ENCODE results near the gene MAB21L4.

The MAB21L4 gene

GRCh38 chr2:240909216-240909974, 13.4 kb upstream of the MAB21L4 start:
- no peak for DNase-seq

DNA sequence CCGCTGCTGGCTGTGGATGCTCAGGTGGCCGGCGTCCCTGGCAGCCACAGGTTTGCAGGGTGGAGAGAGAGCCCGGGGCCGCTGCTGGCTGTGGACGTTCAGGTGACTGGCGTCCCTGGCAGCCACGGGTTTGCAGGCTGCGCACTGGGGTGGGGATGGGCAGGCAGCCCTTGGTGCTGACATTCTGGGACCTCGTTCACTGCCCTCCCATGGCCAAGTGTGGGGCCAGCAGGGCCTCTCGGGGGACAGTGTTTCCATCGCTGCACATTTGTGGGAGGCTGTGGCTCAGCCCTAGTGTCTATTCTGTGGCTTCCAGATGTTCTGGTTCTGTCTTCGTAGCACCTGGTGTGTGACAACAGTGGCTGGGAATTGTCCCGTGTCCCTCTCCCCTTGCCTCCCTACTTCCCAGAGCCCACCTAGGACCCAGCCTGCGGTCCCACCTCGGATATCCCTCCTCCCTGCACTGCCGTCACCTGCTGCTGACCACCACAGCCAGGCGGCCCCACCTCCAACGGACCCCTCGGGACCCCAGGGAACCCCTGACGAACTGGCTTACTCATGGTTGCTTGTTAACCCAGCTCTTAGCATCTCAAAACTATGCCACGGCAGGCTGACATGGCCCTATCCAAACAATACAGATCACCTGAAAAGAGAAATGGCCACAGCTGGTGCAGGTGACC, 11.1 kb upstream of the MAB21L4 start:
- DNase-seq = no peak

DNA sequence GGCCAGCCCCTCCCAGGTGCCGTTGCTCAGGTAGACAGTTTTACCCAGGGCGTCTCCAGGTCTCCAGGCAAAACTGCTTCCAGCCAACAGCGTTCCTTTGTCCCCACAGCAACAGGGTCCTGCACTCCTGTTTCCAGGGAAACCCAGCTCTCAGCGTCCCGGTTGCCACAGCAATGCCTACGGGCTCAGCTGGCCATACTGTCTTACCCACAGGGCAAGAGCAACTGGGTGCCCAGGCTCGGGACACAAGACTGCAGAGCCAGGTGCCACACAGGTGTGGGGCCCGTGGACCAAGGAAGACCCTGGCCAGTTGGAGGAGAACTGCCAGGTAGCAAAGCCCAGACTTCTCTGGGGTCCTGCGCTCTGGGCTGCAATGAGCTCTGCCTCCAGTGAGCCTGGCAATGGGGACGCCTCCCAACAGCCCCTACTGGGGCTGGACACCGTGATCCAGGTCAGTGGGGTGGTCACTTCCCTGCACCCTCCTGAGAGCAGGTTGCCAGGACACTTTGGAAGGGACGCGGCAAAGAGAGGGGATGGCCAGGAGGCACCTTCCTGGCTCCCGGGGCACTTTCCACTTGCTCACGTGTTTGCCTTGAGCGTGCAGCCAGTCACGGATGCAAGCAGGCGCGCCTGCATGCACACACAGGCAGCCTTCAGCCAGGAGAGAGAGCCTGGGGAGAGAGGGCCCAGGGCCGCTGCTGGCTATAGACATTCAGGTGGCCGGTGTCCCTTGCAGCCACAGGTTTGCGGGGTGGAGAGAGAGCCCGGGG, 10.4 kb upstream of the MAB21L4 start, which contains the start of gene CROCC2:
Gene CROCC2, plus strand, starts transcription at position 196 of the 770 bp plus-strand sequence. Its CDS starts 178 bp downstream, at position 374.
- DNase-seq = no peak

- no peak for DNase-seq
Measured at GRCh38 chr2:240905176-240905781, 9.3 kb upstream of the MAB21L4 start.

DNA sequence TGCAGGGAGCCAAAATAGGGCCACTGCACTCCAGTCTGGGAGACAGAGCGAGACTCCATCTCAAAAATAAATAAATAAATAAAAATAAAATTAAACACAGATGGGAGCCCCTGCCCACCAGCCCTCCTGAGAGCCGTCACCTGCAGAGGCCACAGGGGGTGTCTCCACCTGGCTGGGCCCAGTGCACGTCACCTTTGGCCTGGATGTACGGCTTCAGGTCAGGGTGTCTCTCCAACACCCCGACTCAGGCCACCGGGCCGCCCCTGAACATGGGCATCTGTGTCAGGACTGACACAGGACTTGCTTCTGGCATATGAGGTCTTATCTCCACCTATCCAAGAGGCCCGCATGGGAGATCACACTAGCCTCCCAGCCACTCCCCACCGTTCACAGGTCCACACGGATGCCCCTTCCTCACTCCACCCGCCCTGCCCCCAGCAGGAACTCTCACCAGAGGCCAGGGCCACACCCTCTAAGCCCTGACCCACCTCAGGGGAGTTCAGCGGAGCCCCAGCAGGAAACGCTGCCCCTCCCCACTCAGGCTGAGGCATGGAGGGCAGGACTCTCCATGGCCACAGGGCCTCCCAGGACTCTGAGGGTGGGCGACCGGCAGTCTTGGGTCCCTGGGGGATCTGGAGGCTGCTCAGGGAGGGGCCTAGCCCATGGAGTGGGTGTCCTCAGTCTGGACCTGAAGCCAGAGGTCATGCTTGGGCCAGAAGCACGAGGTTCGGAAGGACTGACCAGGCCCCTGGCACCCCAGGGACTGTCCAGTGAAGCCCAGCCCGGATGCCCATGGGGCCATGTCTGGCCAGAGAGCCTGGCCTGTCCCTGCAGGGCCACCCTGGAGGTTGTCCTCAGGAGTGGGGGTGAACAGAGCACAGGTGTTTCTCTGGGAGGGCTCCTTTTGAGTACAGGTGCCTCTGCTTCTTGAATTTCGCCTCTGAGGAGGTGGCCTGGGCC, 8.5 kb upstream of the MAB21L4 start:
- no peak for DNase-seq

DNA sequence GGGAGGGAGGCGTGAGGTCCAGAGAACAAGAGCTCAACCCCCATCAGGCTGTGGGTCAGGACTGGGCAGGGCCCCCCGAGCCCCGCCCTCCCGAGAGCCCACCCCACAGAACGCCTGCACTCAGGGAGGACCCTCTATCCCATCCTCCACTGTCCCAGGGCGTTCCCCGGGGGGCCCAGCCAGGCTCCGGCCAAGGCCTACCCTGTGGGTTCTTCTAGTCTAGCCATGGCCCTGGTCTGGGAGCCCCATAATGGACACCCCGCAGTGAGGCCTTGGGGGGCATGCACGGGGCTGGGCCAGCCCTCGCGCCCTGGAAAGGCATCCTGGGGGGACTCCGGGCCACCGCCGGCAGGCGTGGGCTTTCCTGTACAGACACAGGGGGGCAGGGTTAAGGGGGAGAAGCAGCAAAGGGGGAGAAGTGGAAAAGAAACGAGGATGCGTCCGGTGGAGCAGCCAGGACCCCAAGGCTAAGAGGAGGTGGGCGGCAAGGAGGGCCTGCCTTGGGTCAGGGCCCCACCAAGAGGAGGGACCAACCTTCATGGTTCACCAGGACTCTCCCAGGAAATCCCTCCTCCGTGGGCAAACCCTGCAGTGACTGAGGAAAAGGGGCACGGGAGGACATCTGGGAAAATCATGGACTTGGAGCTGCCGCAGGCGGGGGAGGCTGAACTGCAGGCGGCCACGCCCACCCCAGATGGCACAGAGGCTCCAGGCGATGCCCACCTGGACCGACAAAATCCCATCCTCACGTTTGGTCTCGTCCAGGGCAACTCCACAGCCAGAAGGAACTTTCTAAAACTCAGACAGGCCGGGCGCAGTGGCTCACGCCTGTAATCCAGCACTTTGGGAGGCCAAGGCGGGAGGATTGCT, 7.5 kb upstream of the MAB21L4 start:
- no peak for DNase-seq

GRCh38 chr2:240902615-240903041, 6.7 kb upstream of the MAB21L4 start:
- DNase-seq = no peak

- no peak for DNase-seq
Measured at GRCh38 chr2:240901986-240902614, 6.1 kb upstream of the MAB21L4 start.

- DNase-seq = no peak
Measured at GRCh38 chr2:240900141-240900860, 4.3 kb upstream of the MAB21L4 start.

- no peak for DNase-seq
Measured at GRCh38 chr2:240899468-240899865, 3.5 kb upstream of the MAB21L4 start.

DNA sequence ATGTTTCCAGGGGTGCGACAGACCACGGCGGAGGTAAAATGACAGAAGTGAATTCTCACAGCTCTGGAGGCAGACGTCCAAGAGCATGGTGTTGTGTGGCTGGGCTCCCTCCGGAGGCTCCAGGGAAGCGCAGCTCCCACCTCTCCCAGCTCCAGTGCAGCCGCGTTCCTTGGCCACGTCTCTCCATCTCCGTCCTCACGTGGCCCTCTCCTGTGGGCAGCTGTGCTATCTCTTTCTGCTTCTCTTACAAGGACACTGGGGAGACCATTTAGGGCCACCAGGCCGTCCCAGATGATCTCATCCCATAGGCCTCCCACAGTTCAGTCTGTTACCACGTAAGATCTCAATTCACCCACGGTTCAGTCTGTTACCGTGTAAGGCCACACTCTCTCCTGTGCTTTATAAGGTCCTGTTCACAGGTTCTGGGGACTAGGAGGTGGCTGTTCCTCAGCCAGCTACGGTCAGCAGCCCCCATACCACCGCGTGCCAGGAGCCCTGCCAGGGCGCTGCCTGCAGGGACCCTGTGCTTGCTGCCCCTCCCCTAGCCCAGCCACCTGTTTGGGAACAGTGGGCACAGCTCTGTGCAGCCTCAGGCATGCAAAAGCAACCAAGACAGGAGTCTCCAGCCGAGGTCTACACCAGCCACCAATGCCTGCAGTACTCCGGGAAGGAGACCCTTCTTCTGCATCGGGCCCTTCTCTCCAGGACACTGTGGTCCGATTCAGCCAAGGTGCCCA, 2.9 kb upstream of the MAB21L4 start:
- no peak for DNase-seq

- no peak for DNase-seq
Measured at GRCh38 chr2:240898108-240898730, 2.3 kb upstream of the MAB21L4 start.

DNA sequence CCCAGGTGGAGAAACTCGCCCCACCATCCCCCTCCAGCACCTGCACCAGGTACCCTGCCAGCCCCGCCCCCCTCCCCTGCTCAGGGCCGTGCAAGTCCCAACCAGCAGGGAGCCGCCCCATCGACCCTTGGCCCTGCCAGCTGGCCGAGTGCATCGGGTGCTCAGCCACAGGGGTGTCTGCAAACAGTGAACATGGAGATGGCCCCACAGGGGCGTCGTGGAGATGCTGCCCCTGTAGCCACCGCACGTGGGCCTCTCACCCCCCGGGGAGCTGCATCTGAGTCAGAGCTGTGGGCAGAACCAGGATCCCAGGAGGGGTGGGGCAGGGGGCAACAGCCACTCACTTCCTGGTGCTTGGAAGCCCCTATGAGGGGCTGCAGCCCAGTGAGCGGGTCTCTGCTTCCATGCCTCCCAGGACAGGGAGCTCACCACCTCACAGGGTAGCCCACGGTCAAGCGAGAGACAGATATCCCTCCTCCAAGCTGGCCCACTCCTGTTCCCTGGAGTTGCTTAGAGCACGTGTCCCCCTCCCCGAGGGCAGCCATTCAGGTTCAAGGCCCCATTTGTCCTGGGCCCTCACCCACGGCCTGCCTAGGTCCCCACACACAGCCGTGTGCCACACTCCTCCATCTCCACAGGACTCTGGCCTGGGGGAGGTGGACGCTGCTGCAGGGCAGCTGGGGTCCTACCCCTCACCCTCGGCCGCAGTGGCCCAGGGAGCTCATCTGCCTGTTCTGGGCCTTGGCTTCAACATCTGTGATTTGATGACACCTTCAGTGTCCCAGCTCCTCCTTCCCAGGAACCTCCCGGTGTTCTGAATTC, 1.1 kb upstream of the MAB21L4 start:
- DNase-seq = no peak

- DNase-seq = no peak
Measured at GRCh38 chr2:240896394-240896793, 438 bp upstream of the MAB21L4 start.

GRCh38 chr2:240894836-240895558, 959 bp downstream of the MAB21L4 start:
- no peak for DNase-seq

DNA sequence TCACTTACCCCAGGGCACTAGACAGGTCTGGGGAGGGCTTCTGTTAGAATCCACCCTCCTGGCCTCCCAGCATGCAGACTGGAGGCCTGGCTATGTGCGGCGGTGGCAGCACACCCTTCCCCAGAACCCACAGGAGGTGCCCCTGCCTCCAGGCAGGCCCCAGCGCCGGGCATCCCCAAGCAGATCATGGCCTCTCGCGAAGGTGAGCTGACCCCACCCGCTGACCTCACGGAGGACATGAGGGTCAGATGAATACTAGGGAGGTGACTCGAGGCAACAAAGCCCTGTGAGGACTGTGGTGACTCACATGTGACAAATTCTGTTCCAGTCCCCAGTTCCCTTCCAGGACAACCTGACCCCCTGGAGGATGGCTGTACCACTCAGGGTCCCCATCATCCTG, 1.9 kb downstream of the MAB21L4 start:
- no peak for DNase-seq

GRCh38 chr2:240893363-240893844, 2.6 kb downstream of the MAB21L4 start:
- DNase-seq = no peak
